ENCODE data around the gene MAPRE2.

Gene MAPRE2

DNA sequence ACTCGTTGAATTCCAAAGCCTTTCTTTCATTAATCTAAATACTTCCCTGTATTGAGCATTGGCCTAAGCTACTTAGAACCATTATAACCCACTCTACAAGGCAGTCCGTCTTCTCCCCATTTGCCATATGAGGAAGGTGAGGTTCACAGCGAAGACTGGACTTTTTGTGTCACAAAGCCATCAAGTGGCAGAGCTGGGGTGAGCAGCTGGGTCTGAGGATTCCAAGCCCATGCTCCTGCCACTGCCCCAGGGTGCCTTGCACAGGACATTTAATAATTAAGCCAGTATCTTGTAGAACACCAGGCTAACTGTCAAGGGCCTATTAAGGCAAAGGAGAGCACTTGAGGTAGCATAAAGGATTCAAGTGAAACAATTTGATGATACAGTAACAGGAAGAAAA is 130.8 kb downstream of the MAPRE2 start:
- DNase-seq (ENCODE audit: insufficient read length, low spot score) = no peak
- no peak for FAIRE-seq

DNA sequence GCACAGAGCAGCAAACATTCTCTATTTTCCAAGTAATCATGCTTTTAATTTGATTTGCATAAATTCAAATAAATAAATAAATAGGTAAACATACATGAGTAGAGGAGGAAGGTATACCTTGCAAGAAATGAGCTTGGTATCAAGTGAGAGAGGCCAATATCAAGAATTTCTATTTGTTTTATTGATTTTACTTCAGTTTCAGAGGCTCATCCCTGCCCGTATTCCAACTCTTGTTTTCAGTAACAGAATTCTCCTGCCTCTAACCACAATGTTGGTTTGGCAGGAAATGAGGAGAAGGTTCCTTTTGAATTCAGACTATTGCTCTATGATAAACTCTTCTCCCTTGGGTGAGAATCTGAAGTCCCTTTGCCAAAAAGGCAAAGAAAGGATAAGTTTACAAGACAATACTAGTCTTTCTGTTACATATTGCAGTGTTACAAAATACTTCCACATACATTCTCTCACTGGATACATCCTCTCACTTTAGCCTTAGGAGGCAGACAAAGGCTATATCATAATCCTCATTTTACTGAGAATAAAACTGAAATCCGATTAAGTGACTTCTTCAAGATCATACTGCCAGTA is 131.3 kb downstream of the MAPRE2 start:
- FAIRE-seq (no peak), DNase-seq (ENCODE audit: insufficient read length, low spot score) (no peak)

DNA sequence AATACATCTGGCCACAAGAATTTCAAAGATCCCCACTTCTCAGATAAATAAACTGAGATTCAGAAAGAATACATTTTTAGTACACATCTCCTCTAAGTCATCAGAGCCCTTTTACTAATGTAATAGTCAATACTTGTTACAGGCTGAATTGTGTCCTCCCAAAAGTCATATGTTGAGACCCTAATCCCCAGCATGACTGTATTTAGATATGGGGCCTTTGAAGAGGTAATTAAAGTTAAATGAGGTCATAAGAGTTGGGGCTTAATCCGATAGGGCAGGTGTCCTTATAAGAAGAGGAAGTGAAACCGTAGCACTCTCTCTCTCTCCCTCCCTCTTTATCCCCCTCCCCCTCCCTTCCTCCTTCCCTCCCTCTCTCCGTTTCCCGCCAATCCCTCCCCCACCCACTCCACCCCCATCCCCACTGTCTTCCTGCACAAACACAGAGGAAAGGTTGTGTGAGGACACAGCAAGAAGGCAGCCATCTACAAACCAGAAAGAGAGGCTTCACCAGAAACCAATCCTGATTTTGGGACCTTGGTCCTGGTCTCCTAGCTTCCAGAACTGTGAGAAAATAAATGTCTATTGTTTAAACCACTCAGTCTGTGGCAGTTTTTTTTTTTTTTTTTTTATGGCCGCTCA is 133.0 kb downstream of the MAPRE2 start:
- peak; percentile 82 for FAIRE-seq
- no peak for DNase-seq (ENCODE audit: insufficient read length, low spot score)

DNA sequence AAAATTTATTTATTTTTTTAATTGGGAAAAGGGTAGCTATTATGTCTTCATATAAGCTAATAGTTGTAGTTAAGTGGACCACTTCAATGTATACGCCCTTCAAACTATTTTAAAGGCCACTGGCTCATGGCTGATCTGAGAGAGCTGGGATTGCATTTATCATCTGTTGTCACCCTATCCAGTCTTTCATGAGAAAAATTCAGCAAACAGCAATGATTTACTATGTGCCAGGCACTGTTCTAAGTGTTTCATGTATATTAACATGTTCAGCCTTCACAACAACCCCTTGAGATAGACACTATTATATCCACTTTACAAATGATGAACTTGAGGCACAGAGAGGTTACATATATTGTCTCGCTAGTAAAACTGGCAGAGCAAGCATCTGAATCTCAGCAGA is 133.5 kb downstream of the MAPRE2 start:
- no peak for DNase-seq (ENCODE audit: insufficient read length, low spot score)
- no peak for FAIRE-seq

DNA sequence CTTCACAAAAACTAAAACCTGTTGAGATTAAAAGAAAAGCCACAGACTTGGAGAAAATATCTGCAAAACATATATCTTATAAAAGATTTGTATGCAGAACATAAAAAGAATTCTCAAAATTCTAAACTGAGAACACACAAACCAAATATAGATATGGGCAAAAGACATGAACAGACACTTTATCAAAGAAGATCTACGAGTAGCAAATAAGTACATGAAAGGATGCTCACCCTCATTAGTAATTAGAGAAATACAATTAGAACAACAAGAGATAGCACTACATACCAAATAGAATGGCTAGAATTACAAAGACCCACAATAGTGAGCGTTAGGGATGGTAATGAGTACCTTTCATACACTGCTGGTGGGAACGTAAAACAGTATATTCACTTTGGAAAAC is 135.7 kb downstream of the MAPRE2 start:
- no peak for FAIRE-seq
- no peak for DNase-seq (ENCODE audit: insufficient read length, low spot score)

DNA sequence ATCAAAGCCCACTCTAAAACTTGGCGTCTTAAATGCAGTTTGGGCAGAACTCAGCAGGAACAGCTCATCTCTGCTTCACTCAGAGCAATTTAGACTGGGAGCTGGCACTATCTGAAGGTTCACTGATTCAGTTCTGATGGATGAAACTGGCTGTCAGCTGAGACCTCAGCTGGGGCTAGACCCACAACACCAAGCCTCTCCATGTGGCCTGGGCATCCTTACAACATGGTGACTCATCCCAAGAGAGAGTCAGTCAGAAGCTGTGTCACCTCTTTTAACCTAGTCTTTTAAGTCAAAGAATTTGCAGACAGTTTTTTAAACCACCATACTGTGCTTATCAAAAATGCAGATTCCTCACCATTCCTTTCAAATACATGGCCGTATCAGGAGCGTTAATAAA is 137.0 kb downstream of the MAPRE2 start:
- DNase-seq (ENCODE audit: insufficient read length, low spot score) (no peak), FAIRE-seq (no peak)

DNA sequence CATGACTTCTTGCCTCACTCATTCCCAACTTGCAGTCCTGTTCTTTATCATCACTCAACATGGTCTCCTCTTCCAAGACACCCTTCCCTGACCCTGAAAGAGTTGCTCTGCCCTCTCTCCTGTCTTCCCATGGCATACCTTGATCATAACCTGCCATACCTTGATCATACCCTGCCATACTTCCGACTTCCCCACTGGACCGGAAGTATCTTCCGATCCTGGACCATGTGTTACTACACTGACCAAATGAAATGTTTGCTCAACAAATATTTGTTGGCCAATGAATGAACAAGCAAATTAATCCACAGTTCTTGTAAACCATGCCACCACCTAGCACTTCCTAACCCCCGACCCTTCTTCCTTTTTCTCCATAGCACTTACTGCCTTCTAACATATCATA is 138.7 kb downstream of the MAPRE2 start:
- no peak for DNase-seq (ENCODE audit: insufficient read length, low spot score)
- no peak for FAIRE-seq

DNA sequence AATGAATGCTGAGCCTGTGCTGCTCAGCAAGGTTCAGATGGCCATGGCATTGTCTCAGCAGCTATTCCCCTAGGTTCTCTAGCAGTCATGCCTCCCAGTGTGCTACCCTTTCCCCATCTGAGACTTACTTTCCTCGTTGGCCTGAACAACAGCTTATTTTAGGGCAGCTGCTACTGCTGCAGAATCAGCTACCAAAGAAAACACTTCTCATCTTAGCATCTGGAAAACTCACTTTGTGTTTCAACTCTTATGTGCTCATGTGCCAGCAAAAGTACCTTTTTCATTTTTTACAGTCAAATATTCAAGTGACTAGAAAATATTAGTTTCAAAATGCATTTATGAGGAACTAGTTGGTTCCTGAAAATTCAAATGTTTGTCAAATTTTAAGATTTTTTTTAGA is 139.2 kb downstream of the MAPRE2 start:
- FAIRE-seq = no peak

DNA sequence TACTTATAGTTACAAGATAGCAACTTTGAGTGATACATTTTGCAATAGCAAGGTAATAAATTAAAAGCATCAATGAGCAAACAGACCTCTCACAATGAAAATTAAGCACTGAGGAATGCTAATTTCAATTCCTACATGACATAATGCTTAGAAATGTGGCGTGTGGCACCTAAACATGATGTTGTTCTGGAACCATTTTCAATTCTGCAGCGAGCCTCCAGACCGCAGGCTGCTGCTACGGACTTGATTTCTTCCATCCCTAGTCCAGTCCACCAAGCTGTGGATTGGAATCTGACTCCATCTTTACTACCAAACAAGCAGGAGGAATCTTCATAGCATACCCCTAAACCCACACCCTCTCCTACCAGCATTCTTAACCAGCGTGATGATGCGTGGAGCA is 140.9 kb downstream of the MAPRE2 start:
- no peak for FAIRE-seq
- DNase-seq (ENCODE audit: insufficient read length, low spot score) = no peak

More for the DNA sequence above, 139.2 kb downstream of the MAPRE2 start:
- no peak for DNase-seq (ENCODE audit: insufficient read length, low spot score)

DNA sequence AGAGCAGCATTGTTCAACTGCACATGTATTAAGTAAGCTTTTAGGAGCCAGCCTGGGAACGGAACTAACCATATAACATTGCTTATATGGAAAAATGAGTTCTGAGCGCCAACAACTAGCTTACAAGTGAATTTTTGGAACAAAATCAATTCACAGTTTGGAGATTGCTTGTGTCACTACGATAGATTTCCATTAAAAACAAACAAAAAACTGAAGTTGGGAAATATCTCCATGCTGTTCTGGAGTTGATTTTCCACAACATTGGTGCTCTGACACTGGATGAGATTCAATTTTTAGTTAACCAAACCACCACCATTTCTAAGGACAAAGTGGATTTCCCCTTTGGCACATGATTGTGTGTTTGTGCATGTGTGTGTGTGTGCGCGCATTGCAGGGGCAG is 142.7 kb downstream of the MAPRE2 start:
- DNase-seq (ENCODE audit: insufficient read length, low spot score) (no peak), FAIRE-seq (no peak)

DNA sequence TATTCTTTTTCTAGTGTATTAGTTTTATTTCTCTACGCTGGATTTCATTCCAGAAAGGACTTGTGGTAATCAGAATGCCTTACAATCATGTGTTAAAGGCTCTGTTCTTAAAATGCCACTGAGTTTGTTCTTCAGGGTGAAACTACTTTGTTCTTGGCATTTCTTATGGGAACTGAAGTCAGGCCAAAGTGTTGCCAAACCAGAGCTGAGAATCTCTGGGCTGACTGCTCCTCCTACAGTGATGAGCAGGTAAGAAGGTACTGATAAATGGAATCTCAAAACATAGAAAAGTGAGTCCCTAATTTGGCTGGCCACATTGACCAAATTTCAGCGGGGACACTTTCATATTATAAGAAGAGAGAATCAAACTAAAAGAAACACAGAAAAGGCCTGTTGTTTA is 144.6 kb downstream of the MAPRE2 start:
- no peak for FAIRE-seq
- DNase-seq (ENCODE audit: insufficient read length, low spot score) = no peak

DNA sequence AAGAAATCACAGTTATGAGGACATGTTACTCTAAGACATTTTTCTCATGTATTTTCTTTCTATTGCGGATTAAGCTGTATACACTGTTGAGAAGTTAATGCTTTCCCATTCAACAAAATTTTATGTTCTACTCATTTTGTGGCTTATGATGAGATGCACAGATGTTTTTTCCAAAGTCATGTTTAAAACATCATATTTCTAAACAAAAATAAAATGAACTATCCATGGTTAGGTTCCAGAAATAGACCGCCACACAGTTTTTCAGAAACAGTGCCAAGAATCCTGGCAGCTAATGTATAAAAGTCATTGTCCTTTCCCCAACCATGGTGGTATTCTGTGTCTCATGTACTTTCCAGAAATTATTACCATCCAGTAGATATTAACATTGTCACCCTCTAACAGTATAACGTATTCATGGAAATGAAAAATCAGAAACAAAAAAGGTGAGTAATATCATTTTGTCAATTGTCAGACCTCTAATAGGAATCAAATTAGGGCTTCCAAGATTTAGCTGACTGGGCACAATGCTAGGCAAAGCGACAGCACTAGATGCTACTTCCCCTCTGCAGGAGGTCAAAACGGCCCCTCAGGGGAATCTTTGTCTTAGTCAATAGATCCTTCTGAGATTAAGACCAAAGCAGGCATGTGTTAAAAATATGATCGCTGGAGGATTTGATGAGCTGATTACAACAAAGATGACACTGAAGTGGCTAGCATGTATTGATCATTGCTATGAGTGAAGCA is 145.2 kb downstream of the MAPRE2 start:
- FAIRE-seq (no peak), DNase-seq (ENCODE audit: insufficient read length, low spot score) (no peak)

DNA sequence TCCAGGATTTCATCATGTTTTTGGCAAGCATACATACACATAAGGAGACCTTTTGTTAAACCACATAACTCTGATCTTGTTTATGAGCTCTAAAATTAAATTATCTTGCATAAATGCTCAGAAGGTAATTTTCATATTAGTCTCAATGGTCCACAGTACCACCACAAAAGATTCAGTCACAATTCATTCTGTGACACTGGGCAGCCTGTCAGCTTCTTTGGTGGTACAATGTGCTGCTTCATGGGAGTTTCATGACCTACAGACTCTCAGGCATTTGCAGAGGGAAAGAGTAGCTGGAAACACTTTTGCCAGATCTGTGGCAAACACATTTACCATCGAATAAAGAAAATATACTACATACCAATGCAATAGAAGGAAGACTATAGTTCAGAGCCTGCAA is 148.3 kb downstream of the MAPRE2 start:
- FAIRE-seq = no peak

DNA sequence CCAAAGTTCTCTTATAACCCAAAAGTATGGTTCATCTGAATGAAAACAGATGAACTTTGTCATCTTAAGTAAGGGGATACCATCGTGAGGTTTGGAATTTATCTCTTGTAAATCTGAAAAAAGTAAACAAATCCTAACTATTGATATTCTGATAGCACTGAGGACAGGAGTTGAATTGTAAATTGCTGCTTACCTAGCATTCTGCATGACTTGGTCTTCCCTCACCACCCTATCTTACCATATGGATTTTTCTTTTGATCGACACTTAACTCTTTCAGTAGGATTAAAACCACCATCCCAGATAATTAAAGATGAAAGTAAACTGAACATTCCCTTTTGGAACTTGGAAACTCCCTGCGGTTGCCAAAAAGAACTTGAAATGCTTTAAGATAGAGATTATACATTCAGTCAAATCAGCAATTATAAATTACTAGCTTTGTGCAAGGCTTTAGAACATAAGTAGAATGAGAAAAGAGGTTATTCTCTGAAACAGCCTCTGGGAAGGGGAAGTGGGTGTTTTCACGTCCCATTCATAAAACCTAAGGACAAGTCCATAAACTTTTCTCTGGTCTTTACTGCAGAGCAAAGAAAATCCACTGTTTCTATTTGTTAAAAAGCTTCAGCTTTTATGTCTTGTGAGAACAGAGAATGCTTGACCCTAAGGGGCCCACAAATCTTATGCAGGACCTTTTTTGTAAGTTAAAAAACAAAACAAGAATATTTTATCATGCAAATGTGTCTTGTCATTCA is 149.9 kb downstream of the MAPRE2 start:
- no peak for DNase-seq (ENCODE audit: insufficient read length, low spot score)

More for the DNA sequence above, 148.3 kb downstream of the MAPRE2 start:
- DNase-seq (ENCODE audit: insufficient read length, low spot score) = no peak

DNA sequence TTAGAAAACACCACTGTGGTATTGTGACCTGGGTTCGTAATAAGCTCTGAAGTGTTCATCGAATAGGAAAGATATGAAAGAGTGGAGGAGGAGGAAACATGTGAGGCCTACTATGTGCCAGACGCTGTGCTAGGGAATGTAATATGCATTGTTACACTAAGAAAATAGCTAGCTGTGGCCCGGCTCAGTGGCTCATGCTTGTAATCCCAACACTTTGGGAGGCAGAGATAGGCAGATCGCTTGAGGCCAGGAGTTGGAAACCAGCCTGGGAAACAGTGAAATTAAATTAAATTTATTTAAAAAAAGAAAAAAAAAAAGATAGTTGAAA is 150.4 kb downstream of the MAPRE2 start:
- DNase-seq (ENCODE audit: insufficient read length, low spot score) (no peak), FAIRE-seq (no peak)

More for the DNA sequence above, 149.9 kb downstream of the MAPRE2 start:
- FAIRE-seq = no peak

DNA sequence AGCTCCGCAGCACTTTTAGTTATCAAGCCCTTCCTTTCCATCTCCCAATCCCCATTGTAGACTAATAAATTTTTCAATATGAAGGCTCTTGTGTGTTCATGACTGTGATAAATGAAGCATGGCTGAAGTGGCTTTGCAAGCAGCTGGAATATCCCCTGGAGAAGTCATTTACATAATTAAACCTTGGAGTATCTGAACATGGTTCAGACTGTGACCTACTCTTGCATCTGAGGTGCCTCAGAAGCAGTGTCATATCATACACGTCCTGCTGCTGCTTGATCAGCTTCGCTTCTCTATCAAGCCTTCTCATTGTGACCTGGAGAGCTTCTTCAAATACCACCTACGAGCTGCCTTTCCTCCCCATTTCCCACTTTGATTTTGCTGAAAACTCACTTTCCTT is 151.2 kb downstream of the MAPRE2 start:
- DNase-seq (ENCODE audit: insufficient read length, low spot score) (no peak), FAIRE-seq (no peak)

Data from GM19239 (cell line).